GM13977 (cell line): ENCODE data around the gene PRRG1.

Source experiments
- DNase-seq: peaks from one replicate; pipeline ENCODE4 v3.0.0; 2012; ENCODE audit warnings: low spot score
- CTCF ChIP-seq: IDR thresholded peaks from 2 replicates; pipeline ENCODE4 v1.5.1; 2012; ENCODE audit warnings: mild to moderate bottlenecking, control low read depth; ENCODE audit not compliant: insufficient read depth; ENCODE audit errors: extremely low read depth, missing control alignments
- in situ Hi-C: fragments of 300-500 bp; cut with MboI; formaldehyde crosslinking; loops from one replicate; pipeline ENCODE4 v1.12.0; 2022; ENCODE audit warnings: low sequenced_read_pairs, low pct_unique_long_range_greater_than_20kb, mixed read lengths, inconsistent platforms; ENCODE audit not compliant: unreplicated experiment

Gene PRRG1

GRCh38 chrX:37348971-37349220 lies 268 bp upstream of the PRRG1 start:
- in situ Hi-C loops, result no loop called here
- no peak for DNase-seq
- no peak for TF ChIP-seq CTCF

- no peak for DNase-seq
- in situ Hi-C loops, result no loop called here
- no peak for TF ChIP-seq CTCF
These were observed 836 bp downstream of the PRRG1 start for GRCh38 chrX:37350034-37350365.

GRCh38 chrX:37353646-37354045 lies 4.5 kb downstream of the PRRG1 start:
- no peak for DNase-seq
- in situ Hi-C loops, result no loop called here
- TF ChIP-seq CTCF, result no peak

- no peak for TF ChIP-seq CTCF
- in situ Hi-C loops, result no loop called here
- DNase-seq, result no peak
These were observed 8.3 kb downstream of the PRRG1 start for GRCh38 chrX:37357436-37357835.

- no peak for TF ChIP-seq CTCF
- in situ Hi-C loops, result no loop called here
- DNase-seq, result no peak
These were observed 12.4 kb downstream of the PRRG1 start for GRCh38 chrX:37361596-37361995.

GRCh38 chrX:37364666-37365065 lies 15.5 kb downstream of the PRRG1 start:
- DNase-seq, result no peak
- in situ Hi-C loops, result no loop called here
- no peak for TF ChIP-seq CTCF

- no peak for TF ChIP-seq CTCF
- in situ Hi-C loops, result no loop called here
- no peak for DNase-seq
These were observed 18.8 kb downstream of the PRRG1 start for GRCh38 chrX:37367946-37368345.
